ENCODE results near the gene OR4K15.
"Not testable (repeated sequence)": the region's sequence is repeated elsewhere in the genome, so short reads cannot be mapped to it uniquely, and the experiment has no call there.

OR4K15 gene, protein sequence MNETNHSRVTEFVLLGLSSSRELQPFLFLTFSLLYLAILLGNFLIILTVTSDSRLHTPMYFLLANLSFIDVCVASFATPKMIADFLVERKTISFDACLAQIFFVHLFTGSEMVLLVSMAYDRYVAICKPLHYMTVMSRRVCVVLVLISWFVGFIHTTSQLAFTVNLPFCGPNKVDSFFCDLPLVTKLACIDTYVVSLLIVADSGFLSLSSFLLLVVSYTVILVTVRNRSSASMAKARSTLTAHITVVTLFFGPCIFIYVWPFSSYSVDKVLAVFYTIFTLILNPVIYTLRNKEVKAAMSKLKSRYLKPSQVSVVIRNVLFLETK

GRCh38 chr14:19975291-19975690 lies at the start of gene OR4K15:
Gene OR4K15, plus strand, starts transcription at chr14:19975591. Its CDS starts 0 bp downstream, at chr14:19975591.
- DNase-seq = no peak

DNA sequence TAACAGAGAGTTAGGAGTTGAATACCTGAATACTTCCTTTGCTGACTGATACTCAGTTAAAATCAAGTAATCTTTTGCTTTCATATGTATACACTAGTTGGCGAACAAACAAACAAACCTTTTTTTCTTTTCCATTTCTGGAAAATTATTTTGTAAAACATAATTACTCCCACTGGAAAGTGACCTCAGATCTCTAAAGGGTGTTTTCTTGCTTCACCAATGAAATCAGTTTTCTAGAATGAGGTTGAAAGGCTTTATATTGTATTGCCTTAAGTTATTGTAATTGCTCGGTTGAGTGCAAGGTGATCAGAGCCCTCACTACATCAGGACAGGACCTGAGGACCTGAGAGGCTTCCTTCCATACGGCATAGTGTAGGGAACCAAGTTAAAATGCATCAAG lies 44.8 kb upstream of the OR4K15 start, which contains the start of gene OR4K1:
Gene OR4K1, plus strand, starts transcription at position 301 of the 400 bp plus-strand sequence. CDS start 4,750 bp downstream, outside the sequence.
- DNase-seq = no peak

GRCh38 chr14:19941668-19942067 lies 33.7 kb upstream of the OR4K15 start:
- no peak for DNase-seq

DNA sequence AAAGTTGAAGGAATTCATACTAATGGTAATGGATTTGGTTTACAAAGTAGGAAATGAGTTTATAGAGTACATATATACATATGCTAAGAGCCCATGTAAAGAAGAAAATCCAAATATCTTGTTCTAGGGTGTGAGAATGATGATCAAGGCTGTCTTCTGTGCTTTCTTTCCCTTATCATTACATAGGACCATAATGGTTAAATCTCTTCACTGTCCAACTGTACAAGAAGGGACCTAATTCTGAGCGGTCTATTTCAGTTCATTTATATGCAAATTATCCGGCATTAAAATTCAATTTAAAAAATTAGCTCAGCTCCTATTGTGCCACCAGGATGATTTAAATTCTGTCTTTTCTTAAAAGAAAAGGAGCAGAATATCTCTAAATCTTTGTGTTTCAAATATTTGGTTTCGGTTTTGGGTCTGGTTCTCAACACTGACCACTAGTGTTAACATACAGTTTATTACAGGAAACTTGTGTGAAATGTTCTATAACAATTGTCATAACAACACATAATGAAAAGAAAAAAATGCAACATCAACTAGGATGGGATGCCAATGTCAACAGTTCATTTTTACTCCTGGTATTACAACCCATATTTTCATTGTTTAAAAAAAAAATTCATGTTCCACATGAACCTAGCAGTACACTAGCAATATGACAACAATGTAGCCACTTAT lies 27.8 kb upstream of the OR4K15 start:
- DNase-seq = no peak

GRCh38 chr14:19949218-19949617 lies 26.2 kb upstream of the OR4K15 start:
- no peak for DNase-seq

GRCh38 chr14:19969735-19970134 lies 5.7 kb upstream of the OR4K15 start:
- not testable (repeated sequence) for DNase-seq

- DNase-seq = no peak
These were observed 547 bp upstream of the OR4K15 start for GRCh38 chr14:19974844-19975243.

DNA sequence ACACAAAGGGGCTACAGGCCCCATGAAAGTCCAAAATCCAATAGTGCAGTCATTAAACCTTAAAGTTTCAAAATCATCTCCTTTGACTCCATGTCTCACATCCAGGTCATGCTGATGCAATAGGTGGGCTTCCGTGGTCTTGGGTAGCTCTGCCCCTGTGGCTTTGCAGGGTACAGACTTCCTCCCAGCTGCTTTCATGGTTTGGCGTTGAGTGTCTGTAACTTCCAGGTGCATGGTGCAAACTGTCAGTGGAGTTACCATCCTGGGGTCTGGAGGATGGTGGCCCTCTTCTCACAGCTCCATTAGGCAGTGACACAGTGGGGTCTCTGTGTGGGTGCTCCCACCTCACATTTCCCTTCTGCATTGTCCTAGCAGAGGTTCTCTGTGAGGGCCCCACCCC lies 18.0 kb downstream of the OR4K15 start:
- DNase-seq = no peak

DNA sequence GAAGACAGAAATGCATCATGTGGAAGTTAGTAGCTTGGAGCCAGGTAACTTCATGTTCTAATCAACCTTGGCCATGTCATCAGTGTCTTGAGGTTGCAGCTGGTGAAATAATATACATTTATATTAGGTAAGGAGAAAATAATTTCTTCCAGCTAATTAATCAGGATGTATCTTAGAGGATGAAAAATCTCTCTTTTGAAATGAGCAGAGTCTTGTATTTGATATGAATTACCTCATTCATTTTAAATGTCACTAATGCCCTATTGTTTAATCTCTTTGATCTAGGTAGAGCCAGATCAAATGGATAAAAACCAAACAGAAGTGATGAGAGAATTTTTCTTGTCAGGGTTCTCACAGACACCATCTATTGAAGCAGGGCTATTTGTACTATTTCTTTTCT lies 26.5 kb downstream of the OR4K15 start, which contains the start of gene OR4Q2:
Gene OR4Q2, plus strand, starts transcription at position 301 of the 400 bp plus-strand sequence.
- DNase-seq = no peak

- DNase-seq = no peak
These were observed 26.9 kb downstream of the OR4K15 start for GRCh38 chr14:20002319-20002718.

GRCh38 chr14:20008156-20008555 lies 32.8 kb downstream of the OR4K15 start:
- no peak for DNase-seq

- DNase-seq = no peak
These were observed 44.0 kb downstream of the OR4K15 start, which contains the start of gene OR4K14 for GRCh38 chr14:20019257-20019865. Gene OR4K14, minus strand, starts transcription at chr14:20019307. Its CDS starts 4,114 bp downstream, at chr14:20015193.

Measured in NCI-H1092 (cell line).